H1 (cell line): ENCODE data around the gene SLC13A1.

Experiments used
- CEBPB ChIP-seq: IDR thresholded peaks from 2 replicates; pipeline ENCODE4 v1.6.1; 2012; ENCODE audit warnings: low read depth, low read length
- CTCF ChIP-seq, 3 experiments: IDR thresholded peaks; 1 replicate in 2 of 3; 2 replicates in 1 of 3; pipeline versions ENCODE4 v1.5.1 to v1.6.1; 2011; ENCODE audit warnings: low read length in 3 of 3, mild to moderate bottlenecking in 3 of 3, inconsistent platforms in 2 of 3, low read depth in 1 of 3, moderate library complexity in 1 of 3; ENCODE audit not compliant: insufficient read depth in 1 of 3; ENCODE audit errors: control extremely low read depth in 1 of 3
- TBP ChIP-seq: IDR thresholded peaks from 2 replicates; pipeline ENCODE4 v1.6.1; 2011; ENCODE audit warnings: low read depth, low read length, improper control_type of control experiment

- TF ChIP-seq CTCF (IDR thresholded peaks at IDR 0.05; ENCODE audit: control extremely low read depth in 1 of 3, insufficient read depth in 1 of 3, low read depth in 1 of 3, low read length in 3 of 3), result no peak
- no peak for TF ChIP-seq CEBPB
- no peak for TF ChIP-seq TBP
These were observed 20.6 kb upstream of the SLC13A1 start for GRCh38 chr7:123220396-123220795.
